Superior temporal gyrus (tissue), 1 donor: ENCODE data around the gene GAS2.
A peak's percentile ranks its signal among the peaks of the same experiment; 100 is the strongest.

Experiments
- DNase-seq: peaks from one replicate; pipeline ENCODE4 v3.0.0-alpha.2; 2016; ENCODE audit errors: extremely low spot score

GAS2 gene

DNA sequence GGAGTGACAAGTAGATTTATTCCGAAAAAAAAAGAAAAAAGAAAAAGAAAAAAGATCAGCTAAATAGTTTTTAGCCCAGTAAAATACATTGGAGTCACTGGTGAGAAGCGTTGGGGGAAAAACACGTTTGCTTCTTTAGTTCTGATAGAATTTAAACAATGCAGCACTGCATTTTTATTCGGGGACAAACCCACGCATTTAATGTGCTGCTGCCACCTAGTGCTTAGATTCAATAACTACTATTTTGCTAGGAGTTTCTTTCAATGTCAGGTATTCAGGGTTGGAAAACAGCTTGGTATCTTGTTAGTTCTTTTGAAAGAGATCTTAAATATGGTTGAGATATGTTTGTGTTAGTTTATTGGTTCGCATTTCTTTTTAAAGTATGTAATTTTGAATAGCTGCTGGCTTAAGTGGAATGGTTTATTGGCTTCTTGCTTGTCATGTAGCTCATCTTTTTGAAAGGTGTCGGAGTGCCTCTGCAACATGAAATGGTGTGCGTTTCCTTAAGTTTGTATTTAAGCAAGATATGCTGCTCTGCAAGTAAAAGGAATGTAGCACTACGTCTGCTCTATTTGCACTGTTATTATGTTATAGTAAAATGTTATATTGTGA, 121.2 kb downstream of the GAS2 start:
- peak; percentile 95 for DNase-seq

DNA sequence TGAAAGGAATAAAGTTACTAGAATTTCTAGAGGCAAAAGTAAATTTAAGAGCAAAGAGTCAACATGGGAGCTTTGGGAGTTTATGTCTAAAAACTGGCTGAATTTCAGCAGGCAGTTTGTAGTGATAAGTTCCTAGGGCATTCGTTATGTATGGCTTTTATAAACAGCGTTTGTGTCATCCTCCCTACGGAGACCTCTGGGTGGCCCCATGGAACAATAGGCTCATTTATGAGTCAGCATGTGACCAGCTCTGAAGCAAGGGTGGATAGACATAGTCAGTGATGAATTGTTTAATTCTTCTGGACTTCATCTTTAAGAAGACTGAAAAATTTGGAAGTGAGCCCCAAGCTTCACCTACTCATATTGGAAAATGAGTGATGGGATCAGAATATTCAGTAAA, 126.1 kb downstream of the GAS2 start:
- DNase-seq, result peak; percentile 95

DNA sequence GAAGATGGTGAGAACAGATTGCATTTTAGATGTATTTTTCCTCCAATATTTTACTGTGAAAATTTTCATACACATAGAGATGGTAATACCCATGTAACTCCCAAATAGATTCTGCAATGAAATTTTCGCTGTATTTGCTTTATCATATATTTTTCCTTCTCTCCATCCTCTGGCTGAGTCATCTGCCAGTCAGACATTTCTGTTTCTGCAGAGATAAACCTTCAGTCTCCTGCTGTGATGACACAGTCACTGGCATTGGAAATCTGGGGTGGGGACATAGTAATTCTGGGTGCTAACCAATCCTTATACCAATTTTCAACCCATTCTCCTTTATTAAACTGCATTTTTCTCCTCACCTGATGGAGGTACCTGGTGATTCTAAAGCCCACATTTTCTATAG, 129.5 kb downstream of the GAS2 start:
- DNase-seq, result no peak

DNA sequence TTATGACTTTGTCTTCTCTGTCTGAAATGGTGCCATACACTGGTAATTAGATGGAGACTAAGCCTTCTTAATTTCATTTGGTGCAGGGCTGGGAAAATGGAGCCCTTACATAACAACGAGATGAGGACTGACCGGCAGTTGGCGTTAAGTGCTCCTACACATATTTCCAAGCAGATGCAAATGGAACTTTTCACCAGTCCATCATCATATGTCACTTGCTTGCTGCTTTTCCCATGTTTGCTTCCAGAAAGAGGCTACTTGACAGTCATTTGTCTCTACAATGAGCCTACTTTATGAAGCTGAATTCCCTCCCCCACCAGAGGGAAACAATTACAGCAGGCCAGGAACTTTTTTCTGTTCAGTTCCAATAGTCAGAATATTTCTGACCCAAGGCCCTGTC, 130.6 kb downstream of the GAS2 start:
- DNase-seq, result peak; percentile 55

DNA sequence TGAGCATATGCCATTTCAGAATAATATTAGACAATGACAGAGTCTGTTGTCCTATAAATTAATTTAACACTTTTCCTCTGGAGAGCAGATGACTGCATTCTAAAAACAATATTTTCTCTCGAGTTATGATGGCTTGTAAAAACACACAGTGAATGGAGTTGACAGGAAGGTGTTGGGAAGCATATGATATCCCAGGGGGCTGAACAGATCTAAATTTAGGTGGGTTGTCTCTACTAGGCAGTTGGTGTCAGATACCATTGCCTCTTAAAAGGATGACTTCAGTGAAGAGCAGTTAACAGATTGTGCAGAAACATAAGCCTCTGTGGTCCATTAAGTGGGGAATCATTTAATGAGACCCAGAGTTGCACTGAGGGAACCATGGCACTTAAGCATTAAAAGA, 132.5 kb downstream of the GAS2 start:
- DNase-seq, result no peak

DNA sequence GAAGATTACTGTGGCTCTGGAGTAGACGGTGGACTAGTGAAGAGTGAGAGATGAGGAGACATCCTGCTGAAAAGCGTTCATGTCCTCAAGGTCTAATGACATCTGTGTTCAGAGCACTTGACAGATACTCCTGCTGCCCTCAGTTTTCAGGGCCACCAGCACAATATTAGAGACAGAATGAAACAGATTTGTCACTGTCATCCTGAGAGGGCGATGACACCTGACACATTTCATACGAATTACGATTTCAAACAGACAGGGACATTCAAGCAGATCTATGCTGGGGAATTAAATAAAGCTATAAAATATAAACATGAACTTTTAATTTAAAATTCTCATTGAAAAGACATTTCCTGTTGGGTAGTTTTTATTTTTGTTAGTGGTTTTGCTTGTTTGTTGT, 134.1 kb downstream of the GAS2 start:
- no peak for DNase-seq

DNA sequence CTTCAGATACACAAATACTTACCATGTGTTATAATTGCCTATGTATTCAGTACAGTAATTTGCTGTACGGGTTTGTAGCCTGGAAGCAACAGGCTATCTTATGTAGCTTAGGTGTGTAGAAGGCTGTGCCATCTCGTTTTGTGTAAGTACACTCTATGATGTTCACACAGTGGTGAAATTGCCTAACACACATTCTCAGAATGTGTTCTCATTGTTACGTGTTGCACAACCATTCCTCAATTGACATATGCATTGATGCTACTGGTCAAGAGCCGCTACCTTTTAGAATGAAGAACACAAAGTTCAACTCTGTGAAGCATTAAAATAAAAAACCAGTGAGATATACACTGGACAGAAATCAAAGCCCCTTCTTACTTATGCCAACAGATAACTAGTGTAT, 136.4 kb downstream of the GAS2 start:
- no peak for DNase-seq

DNA sequence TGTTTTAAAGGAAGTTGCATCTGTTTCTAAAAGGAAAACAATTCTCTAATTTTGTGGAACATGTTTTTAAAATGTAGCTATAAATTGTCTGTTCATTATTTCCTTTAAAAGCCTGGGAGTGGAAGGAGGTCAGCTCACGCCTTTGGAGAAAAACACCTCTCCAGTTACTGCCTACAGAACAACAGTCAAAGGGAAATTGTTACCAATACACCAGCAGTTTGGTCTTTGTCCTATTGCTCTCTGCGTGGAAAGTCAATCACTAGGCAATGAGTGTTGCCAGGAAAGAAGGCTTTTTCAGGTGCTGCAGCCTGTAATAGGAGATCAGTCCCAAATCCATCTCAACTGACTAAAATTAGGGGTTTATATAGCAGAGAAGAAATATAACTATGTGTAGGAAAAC, 141.0 kb downstream of the GAS2 start:
- DNase-seq, result no peak

DNA sequence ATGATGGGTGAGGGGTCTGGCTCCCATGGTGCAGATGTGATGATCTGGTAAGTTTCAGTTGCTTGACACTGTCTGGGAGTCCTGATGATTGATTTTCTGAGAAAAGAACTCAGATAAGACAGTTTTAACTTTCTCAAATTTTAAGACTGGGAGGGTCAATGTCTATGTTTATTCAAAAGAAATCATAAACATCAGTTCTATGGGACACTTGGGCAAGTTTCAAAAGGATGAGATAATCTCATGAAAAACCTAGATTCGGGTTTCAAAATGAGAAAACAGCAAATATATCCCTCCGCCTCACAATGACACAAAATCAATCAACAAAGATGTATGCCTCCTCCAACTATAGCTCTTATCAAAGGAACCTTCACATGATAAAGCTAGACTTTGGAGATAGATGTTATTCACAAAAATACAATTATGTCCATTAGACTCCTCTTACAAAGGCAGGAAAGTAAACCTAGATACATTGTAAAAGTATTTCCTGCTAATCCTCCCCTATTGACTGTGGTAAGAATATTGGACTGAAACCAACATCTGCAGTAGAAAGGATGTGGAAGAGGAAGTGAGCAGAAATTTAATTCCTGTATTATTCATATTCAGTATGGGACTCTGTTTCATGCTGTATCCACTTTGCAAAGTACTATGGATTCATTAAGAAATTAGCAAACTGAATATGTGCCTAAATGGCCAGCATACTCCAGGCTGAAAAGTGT, 141.6 kb downstream of the GAS2 start:
- no peak for DNase-seq

DNA sequence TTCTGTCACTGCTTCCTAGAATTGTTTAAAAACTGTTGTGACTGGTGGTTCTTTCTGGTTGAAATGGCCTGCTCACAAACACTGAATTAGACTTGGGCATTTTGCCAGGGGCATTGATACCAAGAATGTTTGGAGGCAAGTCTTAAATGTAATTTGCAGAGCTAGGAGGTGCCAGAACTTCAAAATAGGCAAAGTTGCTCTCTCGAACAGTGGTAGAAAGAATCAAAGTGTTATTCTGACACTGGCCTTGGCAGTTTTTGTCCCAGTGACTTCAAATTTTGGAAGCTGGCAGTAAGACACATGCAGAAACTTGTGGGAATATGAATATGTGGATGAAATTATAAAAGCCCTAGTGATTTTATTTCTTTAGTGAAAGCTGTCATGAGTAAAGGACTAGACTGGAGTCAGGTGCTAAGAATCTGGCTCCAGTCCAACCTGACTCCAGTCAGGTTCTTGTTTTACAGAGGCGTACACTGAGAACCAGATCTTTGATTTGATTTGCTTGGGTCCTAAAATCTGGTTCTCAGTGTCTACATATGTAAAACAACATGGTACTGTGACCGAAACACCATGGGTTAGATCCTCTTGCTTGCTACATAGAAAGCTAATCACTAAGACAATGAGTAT, 142.3 kb downstream of the GAS2 start:
- DNase-seq, result no peak

DNA sequence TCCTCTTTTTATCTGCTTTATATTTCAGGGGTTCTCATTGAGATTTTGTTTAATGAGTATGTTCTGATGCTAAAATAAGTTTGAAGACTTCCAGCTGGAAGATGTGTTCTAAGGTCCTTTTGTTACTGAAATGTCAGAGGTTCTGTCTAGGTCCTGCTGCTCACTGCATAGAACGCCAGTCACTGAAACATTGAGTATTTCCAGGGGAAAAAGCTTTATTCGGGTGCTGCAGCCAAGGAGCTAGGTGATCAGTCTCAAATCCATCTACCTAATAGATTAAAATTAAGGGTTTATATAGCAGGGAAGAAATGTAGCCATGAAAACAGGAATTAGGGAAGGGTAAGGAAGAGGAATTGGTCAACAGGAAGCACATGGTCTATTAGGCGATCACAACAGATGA, 143.5 kb downstream of the GAS2 start:
- no peak for DNase-seq

DNA sequence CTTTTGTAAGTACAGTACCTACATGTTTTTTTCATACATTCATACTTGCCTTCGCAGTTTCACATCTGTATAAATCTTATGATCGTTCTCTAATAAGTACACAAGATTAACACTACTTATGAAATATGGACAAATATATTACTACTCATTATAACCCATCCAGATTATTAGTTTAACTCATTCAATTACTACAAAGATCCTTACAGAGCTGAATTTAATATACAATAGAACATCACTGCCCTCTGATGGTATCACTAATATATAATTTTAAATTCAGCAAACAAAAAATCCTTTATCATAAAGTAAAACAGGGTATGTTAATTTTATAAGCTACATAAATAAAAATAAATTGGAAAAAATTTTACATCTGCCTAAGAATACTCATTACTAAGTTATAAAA, 155.8 kb downstream of the GAS2 start:
- DNase-seq, result no peak

DNA sequence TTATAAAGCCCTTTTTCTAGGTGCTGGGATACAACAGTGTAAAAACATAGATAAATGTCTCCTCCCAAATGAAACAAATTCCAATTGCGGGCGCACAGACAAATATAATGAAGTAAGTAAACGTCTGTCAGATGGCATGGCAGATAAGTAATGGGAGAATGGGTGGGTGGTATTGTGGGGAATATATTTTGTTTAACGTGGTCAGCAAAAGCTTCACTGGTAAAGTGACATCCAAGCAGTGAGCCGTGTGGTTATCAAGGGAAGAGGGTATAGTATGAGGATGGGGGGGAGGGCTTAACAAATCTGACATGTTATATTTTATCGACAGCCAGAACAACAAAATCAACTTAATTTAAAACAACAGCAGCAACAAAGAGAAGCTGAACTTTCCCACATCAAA, 162.0 kb downstream of the GAS2 start:
- DNase-seq, result no peak

DNA sequence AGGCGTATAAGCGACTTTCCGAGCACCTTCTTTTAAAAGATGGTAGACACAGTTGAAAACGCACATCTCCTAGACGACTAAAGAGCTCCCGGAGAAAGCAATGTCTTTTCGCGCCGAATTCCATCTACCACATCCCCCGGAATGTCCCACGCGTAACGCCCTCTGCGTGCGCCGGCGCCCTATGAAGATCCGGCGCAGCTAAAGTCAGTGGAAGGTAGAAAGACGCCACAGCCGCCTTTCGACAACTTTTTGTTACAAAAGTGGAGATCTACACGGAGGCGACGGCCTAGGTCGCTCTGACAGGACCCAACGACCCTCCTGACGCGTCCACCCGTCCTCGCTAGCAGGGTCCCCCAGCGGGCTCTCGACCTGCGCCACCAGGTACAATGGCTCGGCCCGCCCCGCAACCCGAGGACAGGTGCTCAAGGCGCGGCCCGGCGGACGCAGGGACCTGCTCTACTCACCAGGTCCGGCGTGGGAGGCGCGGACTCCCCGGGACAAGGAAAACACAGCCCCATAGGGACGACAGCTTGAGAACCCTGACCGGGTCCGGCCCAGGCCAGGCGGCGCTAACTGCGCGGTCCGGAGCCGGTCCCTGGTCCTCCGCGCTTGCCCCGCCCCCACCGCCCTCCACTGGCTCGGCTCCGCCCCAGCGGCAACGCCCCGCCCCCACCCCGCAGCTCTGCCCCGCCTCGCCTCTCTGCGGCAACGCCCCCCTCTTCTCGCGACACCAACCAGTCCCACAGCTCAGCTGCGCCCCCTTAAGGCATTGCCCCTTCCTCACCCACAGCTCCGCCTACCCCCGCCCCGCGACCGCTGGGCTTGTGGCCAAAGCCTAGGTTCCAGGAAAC, 163.0 kb downstream of the GAS2 start, which contains the start of gene SVIP:
TSS of gene SVIP (minus strand) at position 571 of the 851 bp plus-strand sequence. CDS start at position 518, 53 bp downstream.
- DNase-seq, result peak; percentile 95

DNA sequence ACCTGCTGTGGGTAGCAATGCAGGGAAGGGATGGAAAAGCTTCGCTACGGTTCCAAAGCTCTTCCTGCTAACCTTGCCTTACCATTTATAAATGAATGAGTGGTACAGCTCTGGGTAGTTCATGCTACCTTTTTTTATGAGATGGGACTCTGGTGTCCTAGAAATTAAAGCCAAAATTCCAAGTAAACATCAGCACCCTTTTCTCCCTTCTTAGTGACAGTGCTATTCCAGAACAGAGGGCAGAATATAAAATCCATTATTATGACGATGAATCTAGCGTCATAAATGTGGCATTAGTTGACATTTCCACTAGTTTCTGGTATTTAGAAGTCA, 163.6 kb downstream of the GAS2 start:
- DNase-seq, result no peak

DNA sequence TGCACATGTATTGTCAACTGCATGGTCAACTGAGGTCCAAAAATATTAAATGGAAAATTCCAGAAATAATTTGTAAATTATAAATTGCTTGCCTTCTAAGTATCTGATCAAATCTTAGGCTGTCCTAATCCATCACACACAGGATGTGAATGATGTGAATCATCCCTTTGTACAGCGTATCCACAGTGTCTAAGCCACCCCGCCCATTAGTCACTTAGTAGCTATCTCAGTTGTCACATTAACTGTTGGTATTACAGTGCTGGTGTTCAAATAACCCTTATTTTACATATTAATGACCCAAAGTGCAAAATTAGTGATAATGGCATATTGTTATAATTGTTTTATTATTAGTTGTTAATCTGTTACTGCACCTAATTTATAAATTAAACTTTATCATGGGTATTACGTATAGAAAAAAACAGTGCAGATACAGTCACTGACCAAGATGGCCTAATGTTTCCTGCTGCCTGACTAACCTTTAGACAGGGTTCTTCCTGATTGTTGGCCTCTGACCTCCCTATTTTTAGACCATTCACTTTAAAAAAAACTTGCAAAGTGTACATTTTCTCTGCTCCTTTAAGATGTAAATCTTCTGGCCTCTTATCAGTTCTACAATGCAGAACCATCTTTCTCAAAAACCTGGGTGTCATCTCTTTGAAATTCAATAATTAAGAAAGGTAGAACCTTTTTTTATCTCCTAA, 166.1 kb downstream of the GAS2 start:
- no peak for DNase-seq

DNA sequence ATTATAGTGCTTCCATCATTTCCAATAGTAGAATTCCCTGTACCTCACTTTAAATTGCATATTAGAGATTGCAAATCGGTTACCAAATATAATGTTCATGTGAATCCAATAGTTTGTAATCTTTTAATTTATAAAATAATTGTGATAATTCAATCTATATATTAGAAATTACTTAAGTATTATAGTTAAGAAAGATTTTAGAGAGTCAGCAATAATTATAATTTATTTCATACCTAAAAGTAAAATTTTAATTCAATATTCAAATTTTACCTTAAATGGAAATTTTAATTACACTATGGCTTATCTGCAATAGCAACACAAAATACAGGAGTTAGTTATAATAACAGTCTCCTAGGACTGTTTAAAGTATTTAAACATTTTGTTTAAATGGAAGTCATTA, 180.3 kb downstream of the GAS2 start:
- no peak for DNase-seq

DNA sequence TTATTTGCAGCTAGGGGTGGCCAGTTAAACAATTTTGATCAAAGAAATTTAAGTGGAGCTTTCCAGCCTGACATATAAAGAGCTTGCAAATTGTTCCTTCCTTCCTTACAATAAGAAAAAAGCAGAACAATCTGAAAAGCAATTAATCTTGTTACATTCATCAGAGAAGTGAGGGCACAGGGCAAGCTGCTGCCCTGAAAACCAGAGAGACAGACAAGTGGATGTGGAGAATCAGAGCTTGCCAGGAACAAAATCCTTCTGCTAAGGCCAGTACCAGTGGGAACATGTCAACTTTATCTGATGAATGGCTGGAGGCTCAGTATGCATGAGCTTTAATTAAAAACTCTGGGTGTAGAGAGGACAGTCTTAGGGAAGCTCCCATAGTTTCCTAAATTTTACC, 185.1 kb downstream of the GAS2 start:
- no peak for DNase-seq

DNA sequence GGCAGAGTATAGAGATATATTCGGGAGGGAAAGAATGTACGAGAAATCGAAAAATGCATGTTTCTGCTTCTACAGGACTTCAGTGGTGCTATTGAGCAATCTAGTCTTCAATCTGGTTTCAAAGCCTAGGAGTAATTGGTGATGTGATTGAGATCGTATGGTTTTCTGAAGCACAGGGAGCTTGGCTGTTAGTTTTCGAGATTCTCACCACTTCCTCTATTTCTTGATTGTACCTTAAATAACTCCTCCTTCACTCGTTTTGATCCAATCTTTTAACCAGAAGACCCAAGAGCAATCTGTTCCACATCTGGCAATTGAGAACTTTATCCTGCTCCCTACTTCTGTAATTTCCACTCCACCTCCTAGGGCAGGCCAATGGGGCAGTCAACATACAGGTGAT, 193.3 kb downstream of the GAS2 start:
- DNase-seq, result no peak

DNA sequence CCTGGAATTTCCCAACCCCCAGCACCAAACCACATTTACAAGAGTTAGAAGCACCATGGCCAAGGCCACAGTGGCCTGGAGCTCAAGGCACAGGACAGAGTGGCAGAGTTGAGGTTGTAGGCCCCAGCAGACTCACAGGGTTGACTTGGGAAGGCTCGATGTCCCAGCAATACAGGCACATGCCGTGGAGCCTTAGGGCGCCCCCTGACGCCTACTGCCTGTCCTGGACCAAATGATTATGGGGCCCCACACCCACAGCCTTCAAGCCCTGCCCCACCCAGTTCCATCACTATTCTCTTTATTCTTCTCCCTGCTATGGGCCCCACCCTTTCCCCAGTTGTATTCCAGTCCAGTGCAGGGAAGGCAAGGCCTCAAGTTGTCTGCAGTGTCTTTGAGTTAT, 193.8 kb downstream of the GAS2 start, which contains the start of gene CCDC179:
TSS of gene CCDC179 (minus strand) at position 234 of the 400 bp plus-strand sequence. CDS start at position 181, 53 bp downstream.
- DNase-seq, result no peak
